Vagina (tissue), 2 donors: ENCODE data around the gene BRINP1. TPM values are rescaled to one million over a fixed set of nuclear protein-coding genes. Genes with fewer than 3 reads are reported as not detected.

Experiments
- DNase-seq, 2 donors: peaks; one replicate each; pipeline ENCODE4 v3.0.0-alpha.2; 2017; ENCODE audit errors: extremely low spot score in 2 of 2
- H3K27ac ChIP-seq: fragments of 200-600 bp; sonication (generic); one replicate; pipeline ENCODE4 v1.5.1; 2019
- H3K27me3 ChIP-seq: fragments of 200-600 bp; sonication (generic); one replicate; pipeline ENCODE4 v1.5.1; 2019
- H3K36me3 ChIP-seq, 2 donors: fragments of 200-600 bp; sonication (generic); one replicate each; pipeline ENCODE4 v1.5.1; 2017 to 2019
- H3K4me1 ChIP-seq: fragments of 200-600 bp; sonication (generic); one replicate; pipeline ENCODE4 v1.5.1; 2019
- H3K4me3 ChIP-seq, 2 donors: fragments of 200-600 bp; sonication (generic); 1 replicate in 1 of 2; 2 replicates in 1 of 2; pipeline ENCODE4 v1.5.1; 2016 to 2019
- H3K9me3 ChIP-seq: fragments of 200-600 bp; sonication (generic); one replicate; pipeline ENCODE4 v1.5.1; 2019
- POLR2A ChIP-seq, 2 donors: fragments of 450-650 bp; IDR thresholded peaks; one replicate each; pipeline ENCODE4 v1.6.1; 2017; ENCODE audit warnings: antibody characterized with exemption in 2 of 2, mild to moderate bottlenecking in 2 of 2, moderate library complexity in 2 of 2
- POLR2AphosphoS5 ChIP-seq, 2 donors: sonication (generic); formaldehyde crosslinking; IDR thresholded peaks; one replicate each; pipeline ENCODE4 v1.9.0; 2017; ENCODE audit warnings: antibody characterized with exemption in 2 of 2, mild to moderate bottlenecking in 2 of 2, low read depth in 1 of 2; ENCODE audit not compliant: insufficient read depth in 1 of 2
- intact Hi-C: fragments of 100-400 bp; cut with DNase I; formaldehyde crosslinking; loops from one replicate; pipeline ENCODE4 v1.15.1; 2023
- total RNA-seq: library from RNA; depleted of rRNA; stranded (reverse); fragments of >200 nt; gene quantifications from one replicate; pipeline ENCODE4 v1.2.3, GENCODE V29; 2016
- TF ChIP-seq, protein P1 (sequence below), 3 experiments: fragments of 450-650 bp in 2 of 3; fragments of 200-600 bp in 1 of 3; sonication (generic) in 1 of 3; IDR thresholded peaks; one replicate each; pipeline ENCODE4 v1.5.1; 2017 to 2019; ENCODE audit warnings: antibody characterized with exemption in 3 of 3, mild to moderate bottlenecking in 2 of 3, moderate library complexity in 2 of 3

Gene BRINP1
- total RNA-seq, 1 donor from 2014 or later, result 0.49 TPM

DNA sequence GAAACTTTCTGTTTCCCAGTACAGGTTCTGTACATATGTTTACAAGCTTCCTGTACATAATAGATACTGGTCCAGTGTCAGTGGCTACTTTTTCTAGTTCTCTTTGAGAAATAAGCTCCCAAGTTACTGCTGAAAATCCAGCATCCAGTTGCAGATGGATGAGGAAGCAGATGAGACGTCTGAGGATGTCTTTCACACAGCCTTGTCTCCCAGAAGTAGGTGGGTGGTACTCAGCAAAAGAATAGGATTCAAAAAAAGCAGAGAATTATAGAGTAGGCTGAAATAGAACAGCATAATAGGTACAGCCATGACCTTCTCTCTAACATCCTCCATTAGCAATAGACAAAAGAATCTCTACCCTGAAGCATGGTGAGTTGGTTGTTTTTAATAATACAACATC is 77.7 kb downstream of the BRINP1 start:
- no peak overlapping the region for H3K4me3 ChIP-seq
- no peak for DNase-seq
- H3K9me3 ChIP-seq, result no peaks in the 10 kb centered on the region
- no peaks in the 10 kb centered on the region for H3K36me3 ChIP-seq
- TF ChIP-seq POLR2A (IDR thresholded peaks at IDR 0.05) (no peak), POLR2AphosphoS5 (IDR thresholded peaks at IDR 0.05; ENCODE audit: insufficient read depth in 1 of 2, low read depth in 1 of 2) (no peak)
- TF ChIP-seq, protein P1, sequence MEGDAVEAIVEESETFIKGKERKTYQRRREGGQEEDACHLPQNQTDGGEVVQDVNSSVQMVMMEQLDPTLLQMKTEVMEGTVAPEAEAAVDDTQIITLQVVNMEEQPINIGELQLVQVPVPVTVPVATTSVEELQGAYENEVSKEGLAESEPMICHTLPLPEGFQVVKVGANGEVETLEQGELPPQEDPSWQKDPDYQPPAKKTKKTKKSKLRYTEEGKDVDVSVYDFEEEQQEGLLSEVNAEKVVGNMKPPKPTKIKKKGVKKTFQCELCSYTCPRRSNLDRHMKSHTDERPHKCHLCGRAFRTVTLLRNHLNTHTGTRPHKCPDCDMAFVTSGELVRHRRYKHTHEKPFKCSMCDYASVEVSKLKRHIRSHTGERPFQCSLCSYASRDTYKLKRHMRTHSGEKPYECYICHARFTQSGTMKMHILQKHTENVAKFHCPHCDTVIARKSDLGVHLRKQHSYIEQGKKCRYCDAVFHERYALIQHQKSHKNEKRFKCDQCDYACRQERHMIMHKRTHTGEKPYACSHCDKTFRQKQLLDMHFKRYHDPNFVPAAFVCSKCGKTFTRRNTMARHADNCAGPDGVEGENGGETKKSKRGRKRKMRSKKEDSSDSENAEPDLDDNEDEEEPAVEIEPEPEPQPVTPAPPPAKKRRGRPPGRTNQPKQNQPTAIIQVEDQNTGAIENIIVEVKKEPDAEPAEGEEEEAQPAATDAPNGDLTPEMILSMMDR (IDR thresholded peaks at IDR 0.05), result no peak
- H3K27ac ChIP-seq, result no peak overlapping the region
- no peaks in the 10 kb centered on the region for H3K27me3 ChIP-seq
- intact Hi-C loops, result no loop called here
- no peaks in the 10 kb centered on the region for H3K4me1 ChIP-seq

DNA sequence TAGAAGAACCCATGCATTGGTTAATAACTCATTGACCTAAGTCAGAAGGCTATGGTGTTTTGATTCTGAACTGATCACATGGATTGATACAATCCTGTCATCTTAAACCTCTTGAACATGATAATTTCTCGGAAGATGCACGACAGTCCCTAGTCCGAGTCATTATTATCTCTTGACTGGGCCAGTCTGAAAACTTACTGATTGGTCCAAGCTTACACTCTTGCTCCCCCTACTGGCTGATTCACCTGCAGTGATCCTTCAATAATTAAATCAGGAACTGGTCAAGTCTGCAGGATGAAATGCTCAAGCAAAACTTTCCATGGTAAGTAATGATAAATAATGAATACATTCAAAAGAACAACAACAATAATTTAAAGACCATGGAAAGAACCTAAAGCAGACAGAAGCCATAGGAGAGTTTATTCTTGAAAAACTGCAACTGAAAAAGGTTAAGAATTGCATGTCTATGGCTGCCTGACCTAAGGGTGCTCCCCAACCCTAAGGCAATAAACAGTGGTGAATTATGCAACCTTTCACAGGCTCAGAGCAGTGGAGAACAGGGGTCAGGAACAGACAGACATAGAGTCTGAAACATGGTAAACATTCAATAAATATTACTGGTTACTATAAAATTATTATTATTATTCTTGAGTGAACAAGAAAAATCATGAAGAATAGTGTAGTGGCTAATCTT is 79.3 kb downstream of the BRINP1 start:
- Histone ChIP-seq H3K9me3 (no peaks in the 10 kb centered on the region), H3K36me3 (no peaks in the 10 kb centered on the region), H3K27me3 (no peaks in the 10 kb centered on the region), H3K4me1 (peaks cover 2% of the 10 kb centered on the region), H3K4me3 (no peak overlapping the region), H3K27ac (no peak overlapping the region)
- TF ChIP-seq, protein P1 (IDR thresholded peaks at IDR 0.05), result peak; percentile 46 to 65 (median 55)
- no peak for TF ChIP-seq POLR2A (IDR thresholded peaks at IDR 0.05)
- no peak for DNase-seq
- intact Hi-C loops, result no loop called here

DNA sequence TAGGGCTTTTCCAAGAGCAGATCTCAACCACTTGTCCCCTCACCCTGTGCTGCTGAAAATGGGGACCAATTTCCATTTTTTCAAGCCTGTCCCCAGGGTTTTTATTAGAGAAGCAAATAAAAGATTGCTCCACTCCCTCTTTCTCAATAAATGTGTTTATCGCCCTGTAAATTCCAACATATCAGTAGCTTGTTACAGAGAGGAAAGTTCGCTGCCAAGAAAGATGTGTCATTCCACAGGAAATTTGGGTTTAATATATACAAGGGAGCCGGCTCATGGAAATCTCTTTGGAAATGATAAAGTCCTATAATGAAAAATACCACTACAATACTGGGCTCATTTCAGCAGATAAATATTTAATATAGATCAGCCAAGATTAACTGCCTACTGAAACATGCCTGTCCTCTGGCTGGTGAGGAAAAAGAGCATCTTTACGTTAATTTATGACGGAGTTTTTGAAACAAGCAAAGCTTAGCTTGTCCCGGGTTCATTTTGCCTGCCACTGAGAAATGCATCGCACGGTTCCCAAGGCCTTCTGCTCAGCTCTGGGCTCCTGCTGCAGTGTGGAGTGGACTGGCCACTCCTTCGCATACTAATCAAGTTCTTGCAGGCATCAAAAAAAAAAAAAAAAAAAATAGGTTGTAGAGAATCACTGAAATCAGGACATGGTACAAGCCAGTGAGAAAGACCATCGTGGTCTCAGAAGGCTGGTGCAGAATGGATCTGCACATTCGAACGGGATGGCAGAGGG is 84.5 kb downstream of the BRINP1 start:
- peaks cover 5% of the 10 kb centered on the region for H3K4me1 ChIP-seq
- no peaks in the 10 kb centered on the region for H3K36me3 ChIP-seq
- no peaks in the 10 kb centered on the region for H3K27me3 ChIP-seq
- no peak for DNase-seq
- H3K27ac ChIP-seq, result no peak overlapping the region
- intact Hi-C loops, result no loop called here
- no peaks in the 10 kb centered on the region for H3K9me3 ChIP-seq
- no peak overlapping the region for H3K4me3 ChIP-seq
- TF ChIP-seq, protein P1 (IDR thresholded peaks at IDR 0.05), result no peak
- no peak for TF ChIP-seq POLR2AphosphoS5 (IDR thresholded peaks at IDR 0.05; ENCODE audit: insufficient read depth in 1 of 2, low read depth in 1 of 2)
- no peak for TF ChIP-seq POLR2A (IDR thresholded peaks at IDR 0.05)

DNA sequence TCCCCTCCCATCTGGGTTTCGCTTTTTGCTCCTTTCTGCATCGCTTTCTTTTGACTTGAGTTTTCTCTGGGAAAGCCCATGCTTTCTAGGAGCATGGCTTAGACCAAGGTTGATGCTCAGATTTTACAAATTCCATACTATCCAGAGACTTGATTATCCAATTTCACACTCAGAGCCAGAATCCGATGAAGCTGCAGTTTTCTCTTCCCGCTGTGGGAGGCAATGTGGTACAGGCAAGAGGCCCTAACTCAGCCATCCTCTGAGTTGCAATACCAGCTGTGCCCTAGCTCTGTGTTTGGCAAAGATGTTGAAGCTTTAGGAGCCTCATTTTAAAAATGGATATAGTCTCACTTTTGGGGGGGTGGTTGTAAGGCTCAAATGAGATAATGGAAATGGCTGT is 85.1 kb downstream of the BRINP1 start:
- Histone ChIP-seq H3K27me3 (no peaks in the 10 kb centered on the region), H3K4me3 (no peak overlapping the region), H3K9me3 (no peaks in the 10 kb centered on the region), H3K27ac (no peak overlapping the region), H3K36me3 (no peaks in the 10 kb centered on the region), H3K4me1 (peaks cover 5% of the 10 kb centered on the region)
- TF ChIP-seq, protein P1 (IDR thresholded peaks at IDR 0.05), result no peak
- TF ChIP-seq POLR2A (IDR thresholded peaks at IDR 0.05) (no peak), POLR2AphosphoS5 (IDR thresholded peaks at IDR 0.05; ENCODE audit: insufficient read depth in 1 of 2, low read depth in 1 of 2) (no peak)
- intact Hi-C loops, result no loop called here
- DNase-seq, result no peak
